G401 (cell line): ENCODE measurements around the gene GSX2. TPM values are rescaled to one million over a fixed set of nuclear protein-coding genes. Genes with fewer than 3 reads are reported as not detected.

ENCODE experiments used
- DNase-seq: peaks from one replicate; pipeline ENCODE4 v3.0.0-alpha.2; 2015; ENCODE audit warnings: low spot score
- in situ Hi-C: cut with HindIII; loops from 2 replicates; pipeline ENCODE4 v1.10.0; 2016; ENCODE audit warnings: low sequenced_read_pairs, mixed read lengths
- total RNA-seq: library from RNA; depleted of rRNA; stranded (reverse); fragments of >200 nt; shearing (Covaris generic); gene quantifications from 2 replicates; pipeline ENCODE4 v1.2.3, GENCODE V29; 2014; rRNA removed

Gene GSX2
- total RNA-seq, 1 experiment from 2014 or later, result 12.8 TPM

DNA sequence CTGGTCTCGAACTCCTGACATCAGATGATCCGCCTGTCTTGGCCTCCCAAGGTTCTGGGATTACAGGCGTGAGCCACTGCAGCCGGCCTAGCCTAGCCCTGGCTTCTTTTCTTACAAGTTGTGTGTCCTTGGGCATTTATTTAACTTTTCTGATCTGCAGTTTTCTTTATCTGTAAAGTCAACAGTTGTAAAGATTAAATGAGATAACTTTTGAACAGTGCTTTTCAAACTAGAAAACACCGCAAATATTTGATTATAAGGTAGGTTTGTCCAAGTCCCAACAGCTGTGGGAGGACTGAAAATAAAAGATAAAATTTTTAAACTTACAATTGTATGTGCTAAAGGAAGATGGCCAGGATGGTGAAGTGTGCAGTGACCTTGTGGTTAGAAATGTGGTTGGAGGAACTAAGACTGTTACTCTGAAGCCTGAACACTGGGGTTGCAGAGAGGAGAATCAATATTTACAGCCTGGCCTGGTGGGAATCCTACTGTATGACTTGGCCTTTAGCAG is 44.8 kb downstream of the GSX2 start:
- no peak for DNase-seq
- in situ Hi-C loops, result no loop called here

DNA sequence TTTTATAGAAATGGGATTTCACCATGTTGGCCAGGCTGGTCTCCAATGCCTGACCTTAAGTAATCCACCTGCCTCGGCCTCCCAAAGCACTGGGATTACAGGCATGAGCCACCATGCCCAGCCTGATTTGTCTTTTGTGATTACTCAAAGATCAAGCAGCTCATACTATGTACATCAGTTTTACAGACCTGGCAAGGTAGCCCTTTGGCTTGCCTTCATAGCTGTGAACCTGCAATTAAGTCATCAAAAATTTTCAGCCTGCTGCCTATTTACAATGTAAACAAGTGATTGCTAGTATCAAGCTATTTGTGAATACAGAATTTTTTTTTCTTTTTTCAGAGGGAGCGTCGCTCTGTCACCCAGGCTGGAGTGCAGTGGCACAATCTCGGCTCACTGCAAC is 46.2 kb downstream of the GSX2 start:
- no peak for DNase-seq
- in situ Hi-C loops, result no loop called here

DNA sequence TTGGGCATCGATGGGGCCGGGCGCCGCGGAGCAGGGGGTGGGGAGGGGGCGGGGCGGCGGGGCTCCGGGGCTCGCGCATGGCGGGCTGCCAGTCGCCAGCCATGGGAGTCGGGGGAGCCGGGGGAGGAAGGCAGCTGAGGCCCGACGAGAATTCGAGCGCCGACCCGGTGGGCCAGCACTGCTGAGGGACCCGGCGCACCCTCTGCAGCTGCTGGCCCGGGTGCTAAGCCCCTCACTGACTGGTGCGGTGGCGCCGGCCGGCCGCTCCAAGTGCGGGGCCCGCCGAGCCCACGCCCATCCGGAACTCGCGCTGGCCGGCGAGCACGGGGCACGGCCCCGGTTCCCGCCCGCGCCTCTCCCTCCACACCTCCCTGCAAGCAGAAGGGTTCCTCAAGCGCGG is 49.4 kb downstream of the GSX2 start:
- in situ Hi-C loops, result no loop called here
- DNase-seq, result no peak

Other genes starting within 250 kb of the GSX2 start
- gene CHIC2, start 35.6 kb upstream of the GSX2 start, total RNA-seq, result 22.5 and 27.4 TPM in 2 replicates
- gene PDGFRA, start 129.1 kb downstream of the GSX2 start, total RNA-seq, result 3.4 and 5.0 TPM in 2 replicates